ENCODE data around the gene FAM13A. TPM values are rescaled to one million over a fixed set of nuclear protein-coding genes. Genes with fewer than 3 reads are reported as not detected.

FAM13A gene
- total and polyA plus RNA-seq, 10 donors, result 2.7 to 24.9 (median 18.3) TPM

DNA sequence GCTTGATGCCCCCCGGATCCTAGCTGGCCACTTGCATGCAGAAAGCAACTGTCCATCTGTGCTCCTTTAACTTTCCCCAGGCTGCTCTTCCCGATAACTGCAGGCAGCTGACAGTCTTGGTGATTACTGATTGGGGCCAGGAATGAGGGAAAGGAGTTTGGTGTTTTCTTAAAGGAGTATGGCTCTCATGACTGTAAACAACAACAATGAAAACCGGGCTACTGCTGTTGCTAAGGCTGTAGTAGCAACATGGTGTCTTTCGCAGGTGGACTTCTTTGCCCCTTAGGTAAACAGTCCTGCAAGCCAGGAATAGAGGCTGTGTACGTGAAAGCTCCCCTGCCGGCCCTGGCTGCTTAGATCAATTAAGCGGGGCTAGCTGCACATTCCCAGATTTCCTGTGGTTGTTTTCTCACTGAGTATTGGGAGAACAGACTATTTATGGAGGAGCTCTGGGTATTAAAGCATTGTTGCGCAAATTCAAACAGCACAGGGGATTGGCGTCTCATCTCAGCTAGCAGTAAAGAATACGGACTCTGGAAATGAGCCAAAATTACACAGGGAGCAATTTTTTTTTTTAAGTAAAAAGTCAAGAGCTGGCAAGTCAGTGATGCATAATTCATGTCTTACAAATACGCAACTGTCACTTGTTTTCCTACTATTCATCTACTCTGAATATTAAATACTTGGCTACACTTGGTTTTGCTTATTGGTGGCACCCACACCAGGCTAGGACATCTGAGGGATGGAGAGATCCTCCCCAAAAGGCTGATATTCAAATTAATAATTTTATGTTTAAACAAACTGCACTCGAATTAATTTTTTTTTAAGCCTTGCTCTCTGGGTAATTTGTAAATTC lies 297.7 kb downstream of the FAM13A start:
- no peak overlapping the region for H3K27ac ChIP-seq
- no peak for DNase-seq
- H3K36me3 ChIP-seq, result peaks cover 0 to 17% (median 0%) of the 10 kb centered on the region in 6 donors
- H3K27me3 ChIP-seq (replicated peaks in 1 of 7), result no peaks in the 10 kb centered on the region
- TF ChIP-seq POLR2AphosphoS5 (IDR thresholded peaks at IDR 0.05), result no peak
- TF ChIP-seq, protein P1, sequence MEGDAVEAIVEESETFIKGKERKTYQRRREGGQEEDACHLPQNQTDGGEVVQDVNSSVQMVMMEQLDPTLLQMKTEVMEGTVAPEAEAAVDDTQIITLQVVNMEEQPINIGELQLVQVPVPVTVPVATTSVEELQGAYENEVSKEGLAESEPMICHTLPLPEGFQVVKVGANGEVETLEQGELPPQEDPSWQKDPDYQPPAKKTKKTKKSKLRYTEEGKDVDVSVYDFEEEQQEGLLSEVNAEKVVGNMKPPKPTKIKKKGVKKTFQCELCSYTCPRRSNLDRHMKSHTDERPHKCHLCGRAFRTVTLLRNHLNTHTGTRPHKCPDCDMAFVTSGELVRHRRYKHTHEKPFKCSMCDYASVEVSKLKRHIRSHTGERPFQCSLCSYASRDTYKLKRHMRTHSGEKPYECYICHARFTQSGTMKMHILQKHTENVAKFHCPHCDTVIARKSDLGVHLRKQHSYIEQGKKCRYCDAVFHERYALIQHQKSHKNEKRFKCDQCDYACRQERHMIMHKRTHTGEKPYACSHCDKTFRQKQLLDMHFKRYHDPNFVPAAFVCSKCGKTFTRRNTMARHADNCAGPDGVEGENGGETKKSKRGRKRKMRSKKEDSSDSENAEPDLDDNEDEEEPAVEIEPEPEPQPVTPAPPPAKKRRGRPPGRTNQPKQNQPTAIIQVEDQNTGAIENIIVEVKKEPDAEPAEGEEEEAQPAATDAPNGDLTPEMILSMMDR (IDR thresholded peaks at IDR 0.05 in 8 of 11, conservative IDR thresholded peaks at IDR 0.05 in 3 of 11), result no peak
- TF ChIP-seq POLR2A (IDR thresholded peaks at IDR 0.05), result no peak
- intact Hi-C loops (cut with DNase I; ENCODE audit: low total_unique reads), result no loop called here
- WGBS, 5 donors, result 72 to 81% (median 78%) methylated on average over 12 of the region's 12 CpGs
- H3K9me3 ChIP-seq, result no peaks in the 10 kb centered on the region
- no peak overlapping the region for H3K4me3 ChIP-seq
- no peaks in the 10 kb centered on the region for H3K4me1 ChIP-seq

DNA sequence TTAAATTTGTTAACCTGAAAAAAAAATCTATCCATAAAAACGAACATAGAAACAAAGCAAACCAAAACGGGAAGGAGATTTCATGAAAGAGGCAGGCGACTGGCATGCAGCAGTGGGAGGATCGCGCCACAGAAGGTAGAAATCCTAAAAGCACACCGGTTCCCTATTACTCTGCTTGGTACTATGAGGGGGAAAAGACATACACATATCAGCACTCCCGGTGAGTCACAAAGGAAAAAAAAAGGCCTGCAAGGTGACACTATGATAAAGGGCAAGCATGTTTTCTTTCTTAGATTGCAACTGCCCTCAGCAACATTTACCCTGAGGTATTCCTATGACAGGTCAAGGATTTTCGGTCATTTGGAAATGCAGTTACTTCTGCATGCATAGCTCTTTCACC lies 298.7 kb downstream of the FAM13A start:
- Histone ChIP-seq H3K4me1 (no peaks in the 10 kb centered on the region), H3K27me3 (replicated peaks in 1 of 7) (no peaks in the 10 kb centered on the region), H3K36me3 (peaks cover 0 to 27% (median 0%) of the 10 kb centered on the region in 6 donors), H3K9me3 (no peaks in the 10 kb centered on the region), H3K27ac (no peak overlapping the region), H3K4me3 (no peak overlapping the region)
- no peak for DNase-seq
- TF ChIP-seq POLR2AphosphoS5 (IDR thresholded peaks at IDR 0.05) (no peak), POLR2A (IDR thresholded peaks at IDR 0.05) (no peak)
- TF ChIP-seq, protein P1 (IDR thresholded peaks at IDR 0.05 in 8 of 11, conservative IDR thresholded peaks at IDR 0.05 in 3 of 11), result no peak
- intact Hi-C loops (cut with DNase I; ENCODE audit: low total_unique reads), result no loop called here
- WGBS, 5 donors, result 73 to 88% (median 81%) methylated on average over 8 of the region's 8 CpGs

DNA sequence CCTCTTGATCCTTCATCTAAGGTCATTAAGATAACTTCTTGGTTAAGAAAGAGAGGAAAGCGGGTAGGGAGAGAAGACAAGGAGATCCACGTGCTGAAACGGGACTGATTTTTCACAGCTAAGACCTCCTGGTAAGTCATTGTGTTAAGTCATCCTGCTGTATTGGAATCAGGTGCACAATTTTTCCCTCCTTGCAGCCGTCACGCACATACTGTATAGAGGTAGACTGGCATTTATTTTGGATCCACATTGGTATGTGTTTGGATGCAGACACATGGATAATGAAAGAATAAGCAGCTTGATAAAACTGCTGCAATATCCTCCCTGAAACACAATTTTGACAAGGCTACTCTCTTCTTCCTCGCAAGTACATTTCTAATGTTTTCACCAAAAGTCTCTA lies 299.2 kb downstream of the FAM13A start:
- no peaks in the 10 kb centered on the region for H3K4me1 ChIP-seq
- no peak overlapping the region for H3K4me3 ChIP-seq
- 89 to 97% (median 94%) methylated on average over 6 of the region's 6 CpGs for WGBS, 5 donors
- no peak for DNase-seq
- peaks cover 0 to 31% (median 0%) of the 10 kb centered on the region in 6 donors for H3K36me3 ChIP-seq
- TF ChIP-seq, protein P1 (IDR thresholded peaks at IDR 0.05 in 8 of 11, conservative IDR thresholded peaks at IDR 0.05 in 3 of 11), result no peak
- TF ChIP-seq POLR2AphosphoS5 (IDR thresholded peaks at IDR 0.05) (no peak), POLR2A (IDR thresholded peaks at IDR 0.05) (no peak)
- H3K9me3 ChIP-seq, result no peaks in the 10 kb centered on the region
- H3K27ac ChIP-seq, result no peak overlapping the region
- no peaks in the 10 kb centered on the region for H3K27me3 ChIP-seq (replicated peaks in 1 of 7)
- intact Hi-C loops (cut with DNase I; ENCODE audit: low total_unique reads), result no loop called here

DNA sequence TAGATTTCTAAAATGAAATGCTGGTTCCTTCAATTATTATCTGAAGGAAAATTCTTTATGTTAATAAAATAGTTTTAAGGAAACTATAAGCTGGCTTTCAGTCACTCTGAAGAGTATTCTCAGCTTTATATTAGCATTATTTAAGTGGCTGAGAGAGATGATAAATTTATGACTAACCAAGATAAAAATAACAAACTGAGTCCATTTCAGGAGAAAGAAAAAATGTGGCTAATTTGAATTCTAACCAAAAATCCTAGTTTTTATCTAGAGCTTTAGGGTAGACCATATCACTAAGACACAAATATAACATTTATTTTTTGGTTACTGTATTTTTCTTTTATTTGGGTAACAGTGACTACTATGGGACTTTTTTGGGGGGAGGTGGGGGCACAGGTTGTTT lies 299.9 kb downstream of the FAM13A start:
- Histone ChIP-seq H3K4me3 (no peak overlapping the region), H3K4me1 (no peaks in the 10 kb centered on the region), H3K27ac (no peak overlapping the region), H3K27me3 (replicated peaks in 1 of 7) (no peaks in the 10 kb centered on the region), H3K36me3 (peaks cover 0 to 39% (median 0%) of the 10 kb centered on the region in 6 donors), H3K9me3 (no peaks in the 10 kb centered on the region)
- TF ChIP-seq POLR2A (IDR thresholded peaks at IDR 0.05) (no peak), POLR2AphosphoS5 (IDR thresholded peaks at IDR 0.05) (no peak)
- TF ChIP-seq, protein P1 (IDR thresholded peaks at IDR 0.05 in 8 of 11, conservative IDR thresholded peaks at IDR 0.05 in 3 of 11), result no peak
- intact Hi-C loops (cut with DNase I; ENCODE audit: low total_unique reads), result no loop called here
- DNase-seq, result no peak
